K562 (cell line): ENCODE measurements around the gene KLHL22. TPM values are rescaled to one million over a fixed set of nuclear protein-coding genes. Genes with fewer than 3 reads are reported as not detected.
A peak's percentile ranks its signal among the peaks of the same experiment; 100 is the strongest.

ENCODE experiments used
- ARID1B ChIP-seq: fragments of 450-650 bp; IDR thresholded peaks from 2 replicates; pipeline ENCODE4 v1.6.1; 2016; ENCODE audit warnings: antibody characterized with exemption, mild to moderate bottlenecking, inconsistent platforms
- ATF3 ChIP-seq, 2 experiments: fragments of 450-650 bp in 1 of 2; sonication (generic) in 1 of 2; formaldehyde crosslinking in 1 of 2; IDR thresholded peaks in 1 of 2; conservative IDR thresholded peaks in 1 of 2; 2 replicates each; pipeline versions ENCODE4 v1.6.1 to v1.8.1; 2016 to 2023; ENCODE audit warnings: mild to moderate bottlenecking in 2 of 2, moderate library complexity in 2 of 2, inconsistent platforms in 1 of 2, missing genetic modification reagents in 1 of 2
- C11orf30 ChIP-seq: fragments of 450-650 bp; IDR thresholded peaks from 2 replicates; pipeline ENCODE4 v1.6.1; 2016; ENCODE audit warnings: low read depth, mild to moderate bottlenecking
- CXXC5 ChIP-seq: fragments of 250-450 bp; sonication (Bioruptor Pico); IDR thresholded peaks from 2 replicates; pipeline ENCODE4 v1.8.0; 2022; ENCODE audit warnings: inconsistent platforms, mild to moderate bottlenecking, moderate library complexity
- DACH1 ChIP-seq: fragments of 450-650 bp; IDR thresholded peaks from 2 replicates; pipeline ENCODE4 v1.6.1; 2018; ENCODE audit not compliant: partially characterized antibody
- ERF ChIP-seq: fragments of 450-650 bp; formaldehyde crosslinking; IDR thresholded peaks from 2 replicates; pipeline ENCODE4 v1.4.0; 2020; ENCODE audit warnings: mild to moderate bottlenecking, mixed read lengths
- HEY1 ChIP-seq: fragments of 250-450 bp; sonication (Bioruptor Pico); IDR thresholded peaks from 2 replicates; pipeline ENCODE4 v1.5.0; 2020; ENCODE audit warnings: mild to moderate bottlenecking, moderate library complexity, borderline replicate concordance
- KAT2B ChIP-seq: IDR thresholded peaks from one replicate; pipeline ENCODE4 v1.6.1; 2012; ENCODE audit warnings: low read depth, mild to moderate bottlenecking, control low read depth, inconsistent platforms, low read length, moderate library complexity
- MCM3 ChIP-seq: fragments of 450-650 bp; IDR thresholded peaks from 2 replicates; pipeline ENCODE4 v1.6.1; 2016
- NFATC3 ChIP-seq: fragments of 450-650 bp; IDR thresholded peaks from 2 replicates; pipeline ENCODE4 v1.6.1; 2017; ENCODE audit warnings: mild to moderate bottlenecking
- SAFB ChIP-seq: fragments of 200-400 bp; formaldehyde crosslinking; IDR thresholded peaks from 2 replicates; pipeline ENCODE4 v1.6.1; 2017; ENCODE audit warnings: low read depth, low read length, borderline replicate concordance
- THRB ChIP-seq: fragments of 450-650 bp; formaldehyde crosslinking; conservative IDR thresholded peaks from 2 replicates; pipeline ENCODE4 v1.4.0; 2022; ENCODE audit warnings: mild to moderate bottlenecking, missing genetic modification characterization
- TSC22D4 ChIP-seq: fragments of 450-650 bp; IDR thresholded peaks from 2 replicates; pipeline ENCODE4 v1.6.1; 2016; ENCODE audit warnings: missing genetic modification characterization, missing biosample characterization, control low read depth
- ZNF277 ChIP-seq: fragments of 250-450 bp; sonication (Bioruptor Pico); IDR thresholded peaks from 2 replicates; pipeline ENCODE4 v1.8.0; 2022; ENCODE audit warnings: inconsistent platforms, mild to moderate bottlenecking, moderate library complexity, borderline replicate concordance
- ZNF318 ChIP-seq, 2 experiments: fragments of 450-650 bp; IDR thresholded peaks; 2 replicates each; pipeline ENCODE4 v1.6.1; 2016; ENCODE audit warnings: mild to moderate bottlenecking in 2 of 2, borderline replicate concordance in 1 of 2, low read depth in 1 of 2, moderate library complexity in 1 of 2
- ZSCAN32 ChIP-seq: fragments of 450-650 bp; formaldehyde crosslinking; IDR thresholded peaks from 2 replicates; pipeline ENCODE4 v1.4.0; 2020; ENCODE audit warnings: mild to moderate bottlenecking, moderate library complexity
- polyA plus RNA-seq, 8 experiments: library from polyadenylated mRNA; depleted of rRNA in 4 of 8; stranded (reverse) in 5 of 8; unstranded in 3 of 8; fragments of >200 nt; fragmentation: Nextera tagmentation in 2 of 8; fragmentation: Illumina TruSeq in 1 of 8; extraction: Ambion mirVana in 2 of 8; extraction: Trizol in 1 of 8; gene quantifications; 2 replicates each; pipeline versions ENCODE4 v1.2.1 to v1.2.3, GENCODE V29; 2011 to 2014; ENCODE audit warnings: inconsistent platforms in 1 of 8, missing spikeins in 1 of 8
- total RNA-seq, 7 experiments: library from RNA; depleted of rRNA in 6 of 7; stranded (reverse); fragments of >200 nt in 6 of 7; fragmentation: Illumina TruSeq in 2 of 7; extraction: Trizol in 2 of 7; gene quantifications; 2 replicates each; pipeline versions ENCODE4 v1.2.1 to v1.2.3, GENCODE V29; 2011 to 2021; ENCODE audit warnings: low replicate concordance in 1 of 7

KLHL22 gene
- total and polyA plus RNA-seq, 9 of the 15 experiments (the other 6 are each of a cell fraction or from before 2014, with no cell fraction given): 1.3 to 25.6 (median 15.2) TPM

GRCh38 chr22:20509344-20510047, 13.9 kb upstream of the KLHL22 start (continued):
- TF ChIP-seq ATF3 (IDR thresholded peaks at IDR 0.05): no peak
- peak; percentile 75; the same call in 1 of the 2 replicates for TF ChIP-seq ATF3 (CRISPR knock-in tag; conservative IDR thresholded peaks at IDR 0.05)
- TF ChIP-seq KAT2B: no peak
- TF ChIP-seq DACH1: no peak
- TF ChIP-seq ERF (CRISPR knock-in tag): no peak
- TF ChIP-seq ZNF277: no peak
- no peak for TF ChIP-seq SAFB
- TF ChIP-seq TSC22D4 (tag): no peak
- no peak for TF ChIP-seq MCM3
- TF ChIP-seq HEY1: peak; percentile 71; the same call in 1 of the 2 replicates
- no peak for TF ChIP-seq CXXC5 (CRISPR knock-in tag)
- TF ChIP-seq THRB (CRISPR knock-in tag): no peak
- TF ChIP-seq ZNF318 (IDR thresholded peaks at IDR 0.05; ENCODE audit: borderline replicate concordance in 1 of 2, low read depth in 1 of 2): no peak
- no peak for TF ChIP-seq NFATC3
- no peak for TF ChIP-seq ZSCAN32
- TF ChIP-seq C11orf30: no peak
- TF ChIP-seq ARID1B: no peak
